Activated CD4-positive, alpha-beta T cell treated with anti-CD3 and anti-CD28 coated beads, Interleukin-2, Interleukin-4, amounts not matched to agents 100 ng/mL and 50 ng/mL, durations not matched to agents 16 hours and 8 hours (primary cell): ENCODE results near the gene ARID3C.

ENCODE experiments used
- DNase-seq: peaks from one replicate; pipeline ENCODE4 v3.0.0-alpha.2; 2020; ENCODE audit warnings: low spot score

The ARID3C gene

GRCh38 chr9:34627716-34628655, 880 bp downstream of the ARID3C start:
- DNase-seq: no peak

GRCh38 chr9:34625186-34625486, 3.7 kb downstream of the ARID3C start:
- DNase-seq: no peak

GRCh38 chr9:34624475-34625185, 4.2 kb downstream of the ARID3C start:
- no peak for DNase-seq

GRCh38 chr9:34623374-34624235, 5.3 kb downstream of the ARID3C start:
- no peak for DNase-seq

GRCh38 chr9:34620061-34620994, 8.5 kb downstream of the ARID3C start, which contains the start of gene DCTN3:
Gene DCTN3 (minus strand): TSS chr9:34620495. CDS start chr9:34620464, 31 bp downstream.
- peak; percentile 96 for DNase-seq

GRCh38 chr9:34615132-34615531, 13.7 kb downstream of the ARID3C start:
- DNase-seq: no peak

GRCh38 chr9:34612788-34613390, 16.0 kb downstream of the ARID3C start:
- DNase-seq: peak; percentile 84

- DNase-seq: peak; percentile 81
These were observed 16.8 kb downstream of the ARID3C start, which contains the start of gene RPP25L for GRCh38 chr9:34611811-34612787. Gene RPP25L (minus strand): TSS chr9:34612097. CDS start chr9:34611296, 801 bp downstream.

GRCh38 chr9:34611251-34611810, 17.5 kb downstream of the ARID3C start:
- no peak for DNase-seq

- no peak for DNase-seq
These were observed 18.2 kb downstream of the ARID3C start for GRCh38 chr9:34610434-34611206.

- DNase-seq: no peak
These were observed 21.5 kb downstream of the ARID3C start for GRCh38 chr9:34607331-34607730.

GRCh38 chr9:34606905-34607304, 22.0 kb downstream of the ARID3C start:
- DNase-seq: no peak

- DNase-seq: no peak
These were observed 22.7 kb downstream of the ARID3C start for GRCh38 chr9:34606190-34606589.

GRCh38 chr9:34603610-34604231, 25.1 kb downstream of the ARID3C start:
- DNase-seq: peak; percentile 84

GRCh38 chr9:34601937-34602573, 26.8 kb downstream of the ARID3C start:
- no peak for DNase-seq

GRCh38 chr9:34600908-34601307, 28.0 kb downstream of the ARID3C start:
- DNase-seq: no peak

- no peak for DNase-seq
These were observed 29.3 kb downstream of the ARID3C start for GRCh38 chr9:34599546-34599945.
